A549 (cell line): Measurements from ENCODE around the gene STAC. TPM values are rescaled to one million over a fixed set of nuclear protein-coding genes. Genes with fewer than 3 reads are reported as not detected.
A peak's percentile ranks its signal among the peaks of the same experiment; 100 is the strongest.

Source experiments
- ATAC-seq, 2 experiments: fragments of 200-7000 bp in 1 of 2; fragments of >200 bp in 1 of 2; cut with Nextera tagmentation in 1 of 2; cut with Tn5 transposase in 1 of 2; 3 replicates each; pipeline versions ENCODE4 v1.8.0 to v1.9.1; 2018 to 2020; ENCODE audit warnings: mild to moderate bottlenecking in 1 of 2, moderate library complexity in 1 of 2
- CTCF ChIA-PET: fragments of 300-600 bp; sonication (Branson Sonifier 250); formaldehyde crosslinking; extraction: SDS; loops from one replicate; lab custom pipeline; 2021; ENCODE audit warnings: antibody characterized with exemption, inconsistent platforms; lab: Yijun Ruan, JAX
- POLR2A ChIA-PET: fragments of 350-600 bp; formaldehyde crosslinking; extraction: SDS; loops from one replicate; lab custom pipeline; 2021; ENCODE audit warnings: antibody characterized with exemption, inconsistent platforms; lab: Yijun Ruan, JAX
- DNase-seq, 2 experiments: peaks; one replicate each; pipeline versions ENCODE4 v3.0.0 to v3.0.0-alpha.2; 2011 to 2016; ENCODE audit warnings: low read depth in 1 of 2, low spot score in 1 of 2
- FAIRE-seq: peaks from 2 replicates; lab custom pipeline; 2011; peaks lifted over from hg19 to GRCh38; lab: Jason Lieb, UNC
- H3K27ac ChIP-seq, 2 experiments: fragments of >200 bp; sonication (Bioruptor Twin); formaldehyde crosslinking; 3 replicates each; pipeline ENCODE4 v1.5.1; 2016 to 2017
- H3K4me1 ChIP-seq: fragments of >200 bp; sonication (Bioruptor Twin); formaldehyde crosslinking; 3 replicates; pipeline ENCODE4 v1.6.1; 2016
- H3K4me2 ChIP-seq: fragments of >200 bp; sonication (Bioruptor Twin); formaldehyde crosslinking; 3 replicates; pipeline ENCODE4 v1.6.1; 2016
- H3K4me3 ChIP-seq: fragments of >200 bp; sonication (Bioruptor Twin); formaldehyde crosslinking; 3 replicates; pipeline ENCODE4 v1.5.1; 2016
- H3K9me3 ChIP-seq: fragments of >200 bp; sonication (Bioruptor Twin); formaldehyde crosslinking; 3 replicates; pipeline ENCODE4 v1.6.1; 2016
- CBX8 ChIP-seq: fragments of 200-600 bp; sonication (generic); IDR thresholded peaks from 2 replicates; pipeline ENCODE4 v1.6.1; 2016
- ELK1 ChIP-seq: fragments of 150-350 bp; IDR thresholded peaks from 2 replicates; pipeline ENCODE4 v1.6.1; 2014; ENCODE audit warnings: low read depth, mild to moderate bottlenecking, low read length
- EP300 ChIP-seq, 2 experiments: fragments of >200 bp; sonication (Bioruptor Twin); formaldehyde crosslinking; IDR thresholded peaks; 2 replicates in 1 of 2; 3 replicates in 1 of 2; pipeline ENCODE4 v1.6.1; 2016 to 2017
- ESRRA ChIP-seq: fragments of 150-350 bp; IDR thresholded peaks from 2 replicates; pipeline ENCODE4 v1.6.1; 2014; ENCODE audit warnings: mild to moderate bottlenecking, low read length, borderline replicate concordance
- FOSB ChIP-seq: fragments of 250-450 bp; sonication (Bioruptor Pico); IDR thresholded peaks from 2 replicates; pipeline ENCODE4 v1.5.0; 2020; ENCODE audit warnings: mild to moderate bottlenecking, moderate library complexity
- FOSL2 ChIP-seq, 2 experiments: fragments of 450-650 bp in 1 of 2; fragments of >200 bp in 1 of 2; sonication (Bioruptor Twin) in 1 of 2; formaldehyde crosslinking; IDR thresholded peaks; 2 replicates each; pipeline versions ENCODE4 v1.5.0 to v1.6.1; 2016 to 2020; ENCODE audit warnings: mild to moderate bottlenecking in 1 of 2, moderate library complexity in 1 of 2
- GATA3 ChIP-seq: IDR thresholded peaks from 2 replicates; pipeline ENCODE4 v1.6.1; 2012; ENCODE audit warnings: borderline replicate concordance
- HDAC2 ChIP-seq: fragments of 200-600 bp; sonication (generic); IDR thresholded peaks from 2 replicates; pipeline ENCODE4 v1.6.1; 2016
- HES2 ChIP-seq: fragments of >200 bp; sonication (Bioruptor Twin); formaldehyde crosslinking; IDR thresholded peaks from 2 replicates; pipeline ENCODE4 v1.6.1; 2016
- HOXA7 ChIP-seq: fragments of 250-450 bp; sonication (Bioruptor Pico); IDR thresholded peaks from 2 replicates; pipeline ENCODE4 v1.5.0; 2020; ENCODE audit warnings: mild to moderate bottlenecking, moderate library complexity
- HOXB13 ChIP-seq: fragments of 250-450 bp; sonication (Bioruptor Pico); IDR thresholded peaks from 2 replicates; pipeline ENCODE4 v1.5.0; 2020; ENCODE audit warnings: low read depth, mild to moderate bottlenecking, moderate library complexity
- JUN ChIP-seq, 2 experiments: fragments of >200 bp; sonication (Bioruptor Twin); formaldehyde crosslinking; IDR thresholded peaks; 2 replicates in 1 of 2; 3 replicates in 1 of 2; pipeline ENCODE4 v1.6.1; 2016 to 2017
- JUNB ChIP-seq: fragments of >200 bp; sonication (Bioruptor Twin); formaldehyde crosslinking; IDR thresholded peaks from 2 replicates; pipeline ENCODE4 v1.6.1; 2016
- KDM1A ChIP-seq: fragments of 200-600 bp; sonication (generic); IDR thresholded peaks from 2 replicates; pipeline ENCODE4 v1.6.1; 2016; ENCODE audit warnings: low read depth, mild to moderate bottlenecking
- MAX ChIP-seq: IDR thresholded peaks from 2 replicates; pipeline ENCODE4 v1.6.1; 2012
- NFE2L2 ChIP-seq: fragments of 150-350 bp; conservative IDR thresholded peaks from 2 replicates; pipeline ENCODE4 v1.6.1; 2014; ENCODE audit warnings: low read length
- NPAS2 ChIP-seq: fragments of 250-450 bp; sonication (Bioruptor Pico); IDR thresholded peaks from 2 replicates; pipeline ENCODE4 v1.8.0; 2022; ENCODE audit warnings: mild to moderate bottlenecking, moderate library complexity, borderline replicate concordance
- RCOR1 ChIP-seq: fragments of 150-350 bp; IDR thresholded peaks from 2 replicates; pipeline ENCODE4 v1.6.1; 2014; ENCODE audit warnings: antibody characterized with exemption, low read length, low read depth
- RNF2 ChIP-seq: fragments of 200-600 bp; sonication (generic); IDR thresholded peaks from 2 replicates; pipeline ENCODE4 v1.6.1; 2016; ENCODE audit warnings: low read depth, mild to moderate bottlenecking, antibody characterized with exemption, moderate library complexity, borderline replicate concordance
- TP53 ChIP-seq: fragments of 250-450 bp; sonication (Bioruptor Pico); IDR thresholded peaks from 2 replicates; pipeline ENCODE4 v1.5.0; 2021; ENCODE audit warnings: mild to moderate bottlenecking, moderate library complexity
- ZNF302 ChIP-seq: fragments of 250-450 bp; sonication (Bioruptor Pico); IDR thresholded peaks from 2 replicates; pipeline ENCODE4 v1.9.0; 2021; ENCODE audit warnings: inconsistent platforms, mild to moderate bottlenecking, moderate library complexity
- WGBS: methylation state at CpG from one replicate; pipeline ENCODE4 v1.1.6; 2017; ENCODE audit errors: missing lambda C conversion rate; 5-methylcytosine and 5-hydroxymethylcytosine counted together
- polyA plus RNA-seq, 4 experiments: library from polyadenylated mRNA; depleted of rRNA in 3 of 4; stranded (reverse); fragments of >200 nt; fragmentation: RNase III in 1 of 4; extraction: RNeasy Plus Mini Kit Qiagen cat#74134 plus additional on column Dnase treatment in 1 of 4; gene quantifications; 2 replicates in 3 of 4; 3 replicates in 1 of 4; pipeline ENCODE4 v1.2.3, GENCODE V29; 2011 to 2017

The STAC gene
- polyA plus RNA-seq, 2 of the 4 experiments (the other 2 are of a cell fraction): 2.2 to 3.4 TPM

- H3K4me2 ChIP-seq: peak overlapping the region; percentile 70
These were observed 18.1 kb upstream of the STAC start for GRCh38 chr3:36362216-36362615.

GRCh38 chr3:36362973-36363372 is 17.3 kb upstream of the STAC start:
- ChIA-PET POLR2A (no interaction called here), CTCF (interaction anchor here (1.3 to 2.3 kb wide), 3 partner anchors 9 to 178 kb away, joined by 3 to 5 read pairs (median 4); no protein-coding TSS in a partner anchor)
- Histone ChIP-seq H3K27ac (peak overlapping the region; percentile 14 to 32; a peak in 2 of 6 replicates), H3K4me3 (no peak overlapping the region), H3K4me1 (peaks cover 24% of the 10 kb centered on the region), H3K4me2 (peak overlapping the region; percentile 70), H3K9me3 (peaks cover 5% of the 10 kb centered on the region; the same call in 1 of the 3 replicates)
- 0% methylated on average over 2 of the region's 2 CpGs for WGBS
- TF ChIP-seq HOXA7 (no peak), HOXB13 (no peak), MAX (peak; percentile 37; the same call in 1 of the 2 replicates), JUNB (peak; percentile 89), FOSL2 (IDR thresholded peaks at IDR 0.05) (peak; percentile 79), FOSL2 (CRISPR knock-in tag; IDR thresholded peaks at IDR 0.05) (peak; percentile 92), NFE2L2 (no peak), ZNF302 (no peak), GATA3 (peak; percentile 66; the same call in 1 of the 2 replicates), EP300 (IDR thresholded peaks at IDR 0.05) (peak in 1 of 2 experiments; percentile 35; a peak in 1 of 5 replicates), JUN (IDR thresholded peaks at IDR 0.05) (0 out of 5 replicates have a peak, but pooled peaks of 1 of the 2 experiments have one; percentile 25)
- ATAC-seq: peak; percentile 92 to 94
- peak; percentile 49 to 62 for DNase-seq
- FAIRE-seq: no peak

More at GRCh38 chr3:36362216-36362615, 18.1 kb upstream of the STAC start:
- WGBS: 47% methylated on average over 4 of the region's 4 CpGs
- CTCF ChIA-PET: interaction anchor here (1.5 kb wide), 1 partner anchor 179 kb away, joined by 4 read pairs; no protein-coding TSS in a partner anchor
- Histone ChIP-seq H3K4me1 (peaks cover 24% of the 10 kb centered on the region), H3K27ac (peak overlapping the region; percentile 14 to 50; a peak in 3 of 6 replicates)
- TF ChIP-seq RNF2 (no peak), FOSL2 (IDR thresholded peaks at IDR 0.05) (no peak), FOSL2 (CRISPR knock-in tag; IDR thresholded peaks at IDR 0.05) (no peak), RCOR1 (no peak), EP300 (IDR thresholded peaks at IDR 0.05) (no peak), TP53 (CRISPR knock-in tag) (no peak)
- TF ChIP-seq, all 56 proteins: peak for 0
- no peak for FAIRE-seq
- DNase-seq: no peak
- POLR2A ChIA-PET: no interaction called here
- peak; percentile 46 to 50; a peak in 4 of 6 replicates for ATAC-seq
- Histone ChIP-seq H3K4me3 (no peak overlapping the region), H3K9me3 (peaks cover 5% of the 10 kb centered on the region; the same call in 1 of the 3 replicates)

GRCh38 chr3:36364260-36364659 is 16.0 kb upstream of the STAC start:
- CTCF ChIA-PET: interaction anchor here (1.0 to 2.3 kb wide), 3 partner anchors 8 to 154 kb away, joined by 3 to 5 read pairs (median 3); no protein-coding TSS in a partner anchor
- 80% methylated on average over 4 of the region's 4 CpGs for WGBS

More at GRCh38 chr3:36364260-36364659, 16.0 kb upstream of the STAC start:
- H3K4me3 ChIP-seq: no peak overlapping the region
- FAIRE-seq: no peak
- 0 out of 6 replicates have a peak overlapping the region, but pooled peaks of 1 of the 2 experiments have one; percentile 10 for H3K27ac ChIP-seq
- H3K4me1 ChIP-seq: peaks cover 24% of the 10 kb centered on the region
- ATAC-seq: no peak
- POLR2A ChIA-PET: no interaction called here
- DNase-seq: no peak
- TF ChIP-seq ESRRA: no peak
- TF ChIP-seq NPAS2: no peak
- no peak for TF ChIP-seq KDM1A
- no peak for TF ChIP-seq FOSB (CRISPR knock-in tag)
- no peak for TF ChIP-seq HES2
- no peak for TF ChIP-seq HDAC2
- TF ChIP-seq ELK1: no peak
- TF ChIP-seq CBX8: no peak
- no peak for TF ChIP-seq TP53 (CRISPR knock-in tag)
- TF ChIP-seq, all 56 proteins: peak for 0
- peaks cover 4% of the 10 kb centered on the region; the same call in 1 of the 3 replicates for H3K9me3 ChIP-seq
- H3K4me2 ChIP-seq: no peak overlapping the region
